ENCODE data around the gene RPS6KA2.

The RPS6KA2 gene

DNA sequence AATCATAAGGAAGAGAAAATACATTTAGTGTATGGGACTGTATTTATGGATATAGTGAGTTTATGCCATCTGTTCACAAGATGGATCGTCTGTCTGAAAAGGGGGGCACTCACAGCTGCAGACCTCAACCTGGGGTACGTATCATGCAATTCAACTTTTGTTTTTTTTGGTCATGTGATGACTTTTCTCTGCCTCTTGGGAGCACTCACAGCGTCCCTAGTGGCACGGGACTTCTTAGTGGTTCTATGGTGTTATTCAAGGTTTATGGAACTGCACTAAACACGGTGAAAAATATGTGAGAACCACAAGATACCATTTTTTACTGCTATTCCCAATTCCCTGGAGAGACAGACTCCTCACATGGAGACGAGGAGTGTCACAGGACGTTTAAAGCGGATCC, 183.9 kb downstream of the RPS6KA2 start:
- DNase-seq: peak in 1 of 3 donors; percentile 17
- no peak overlapping the region for H3K27ac ChIP-seq (ENCODE audit: insufficient read depth in 1 of 2, low read depth in 1 of 2, low read length in 2 of 2, poor library complexity in 1 of 2, severe bottlenecking in 2 of 2)
- POLR2A ChIA-PET: no interaction called here
- H3K4me1 ChIP-seq (ENCODE audit: control extremely low read depth in 1 of 4, control insufficient read depth in 4 of 4, insufficient read depth in 4 of 4, low read length in 3 of 4): peaks cover 16 to 45% (median 41%) of the 10 kb centered on the region in 4 experiments
- CTCF ChIA-PET: interaction anchor here (1.0 to 12.2 kb wide), 7 partner anchors 9 to 329 kb away, joined by 3 to 118 read pairs (median 6); no protein-coding TSS in a partner anchor
- no peaks in the 10 kb centered on the region for H3K27me3 ChIP-seq (replicated peaks in 2 of 5; ENCODE audit: control insufficient read depth in 4 of 5, insufficient read depth in 5 of 5, low read length in 4 of 5)
- peaks cover 0 to 3% (median 0%) of the 10 kb centered on the region in 4 experiments for H3K36me3 ChIP-seq (ENCODE audit: control insufficient read depth in 4 of 4, insufficient read depth in 4 of 4, low read length in 3 of 4)
- WGBS (ENCODE audit: insufficient coverage): 100% methylated on average over 7 of the region's 8 CpGs
- H3K9me3 ChIP-seq (ENCODE audit: control extremely low read depth in 1 of 5, control insufficient read depth in 4 of 5, insufficient read depth in 2 of 5, low read depth in 1 of 5, low read length in 4 of 5): no peaks in the 10 kb centered on the region
- H3K4me3 ChIP-seq (ENCODE audit: control insufficient read depth in 1 of 7, extremely low read depth in 1 of 7, insufficient read depth in 4 of 7, low read depth in 2 of 7, low read length in 6 of 7): no peak overlapping the region

DNA sequence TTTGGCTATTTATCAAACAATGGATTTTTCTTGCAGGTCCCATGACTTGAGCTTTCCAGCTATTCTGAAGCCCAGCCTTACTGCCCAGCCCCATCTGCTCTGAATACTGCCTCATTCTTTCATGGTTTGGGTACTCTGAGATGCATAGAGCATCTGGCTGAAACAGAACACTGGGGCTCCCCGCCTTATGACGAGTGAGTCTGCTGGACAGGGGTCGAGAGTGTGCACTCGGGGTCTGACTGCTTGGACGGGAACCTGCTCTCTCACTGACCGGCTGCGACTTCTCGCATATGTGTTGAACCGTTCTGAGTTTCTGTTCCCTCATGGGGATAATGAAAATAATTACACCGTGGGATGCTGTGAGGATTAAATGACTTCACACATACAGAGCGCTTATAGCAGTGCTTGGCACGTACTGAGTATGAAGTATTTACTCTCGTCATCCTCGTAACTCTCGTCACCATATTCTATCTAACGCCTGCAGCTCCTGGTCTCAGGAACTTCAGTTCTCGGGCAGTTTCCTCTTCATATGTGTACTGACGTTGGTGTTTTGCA, 184.8 kb downstream of the RPS6KA2 start:
- Histone ChIP-seq H3K27ac (ENCODE audit: insufficient read depth in 1 of 2, low read depth in 1 of 2, low read length in 2 of 2, poor library complexity in 1 of 2, severe bottlenecking in 2 of 2) (no peak overlapping the region), H3K36me3 (ENCODE audit: control insufficient read depth in 4 of 4, insufficient read depth in 4 of 4, low read length in 3 of 4) (peaks cover 0 to 3% (median 0%) of the 10 kb centered on the region in 4 experiments), H3K9me3 (ENCODE audit: control extremely low read depth in 1 of 5, control insufficient read depth in 4 of 5, insufficient read depth in 2 of 5, low read depth in 1 of 5, low read length in 4 of 5) (no peaks in the 10 kb centered on the region), H3K27me3 (replicated peaks in 2 of 5; ENCODE audit: control insufficient read depth in 4 of 5, insufficient read depth in 5 of 5, low read length in 4 of 5) (no peaks in the 10 kb centered on the region), H3K4me3 (ENCODE audit: control insufficient read depth in 1 of 7, extremely low read depth in 1 of 7, insufficient read depth in 4 of 7, low read depth in 2 of 7, low read length in 6 of 7) (no peak overlapping the region), H3K4me1 (ENCODE audit: control extremely low read depth in 1 of 4, control insufficient read depth in 4 of 4, insufficient read depth in 4 of 4, low read length in 3 of 4) (peaks cover 16 to 55% (median 51%) of the 10 kb centered on the region in 4 experiments)
- peak in 2 of 3 donors; percentile 41 for DNase-seq
- POLR2A ChIA-PET: interaction anchor here (1.0 kb wide), 1 partner anchor 22 kb away, joined by 3 read pairs; no protein-coding TSS in a partner anchor
- CTCF ChIA-PET: interaction anchor here (0.5 to 12.2 kb wide), 11 partner anchors 8 to 343 kb away, joined by 3 to 118 read pairs (median 3); no protein-coding TSS in a partner anchor
- WGBS (ENCODE audit: insufficient coverage): 70% methylated on average over 15 of the region's 18 CpGs

DNA sequence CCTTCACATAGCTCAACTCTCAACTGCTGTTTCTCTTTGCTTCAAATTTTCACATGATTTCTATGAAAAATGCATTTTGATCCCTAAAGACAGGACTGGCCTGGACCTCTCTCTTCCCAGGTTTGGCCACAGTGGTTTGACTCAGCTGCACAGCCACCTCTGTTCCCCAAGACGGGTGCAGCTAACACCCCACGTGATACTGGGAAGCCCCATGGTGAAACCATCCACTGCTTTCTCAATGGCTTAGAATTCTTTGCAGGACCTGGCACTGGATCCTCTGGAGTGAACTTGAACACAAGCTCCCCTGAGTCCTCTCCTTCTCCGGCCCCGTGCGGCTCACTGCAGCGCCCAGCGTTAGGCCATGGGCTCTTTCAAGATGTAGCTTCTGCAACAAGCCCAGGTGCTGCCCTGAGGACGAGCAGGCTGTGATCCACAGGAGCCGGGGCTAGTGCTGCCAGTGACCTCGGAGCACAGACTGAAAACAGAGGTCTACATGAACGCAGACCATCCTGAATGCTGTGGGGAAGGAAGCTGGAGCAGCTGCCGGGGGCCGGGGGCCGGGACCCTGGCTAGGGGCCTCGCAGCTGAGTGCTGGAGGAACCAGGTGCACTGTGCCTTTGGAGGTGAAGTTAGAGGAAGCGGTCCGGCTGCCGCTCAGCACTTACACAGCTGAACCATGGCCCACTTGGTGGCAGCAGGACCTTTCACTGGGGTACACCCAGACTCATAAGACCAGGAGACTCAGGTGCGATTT, 185.5 kb downstream of the RPS6KA2 start:
- ChIA-PET CTCF (interaction anchor here (0.5 to 12.2 kb wide), 11 partner anchors 11 to 343 kb away, joined by 3 to 118 read pairs (median 5); no protein-coding TSS in a partner anchor), POLR2A (interaction anchor here (1.0 kb wide), 1 partner anchor 23 kb away, joined by 3 read pairs; no protein-coding TSS in a partner anchor)
- H3K36me3 ChIP-seq (ENCODE audit: control insufficient read depth in 4 of 4, insufficient read depth in 4 of 4, low read length in 3 of 4): peaks cover 0 to 1% (median 0%) of the 10 kb centered on the region in 4 experiments
- peak in 2 of 3 donors; percentile 85 to 89 for DNase-seq
- H3K27ac ChIP-seq (ENCODE audit: insufficient read depth in 1 of 2, low read depth in 1 of 2, low read length in 2 of 2, poor library complexity in 1 of 2, severe bottlenecking in 2 of 2): no peak overlapping the region
- H3K4me1 ChIP-seq (ENCODE audit: control extremely low read depth in 1 of 4, control insufficient read depth in 4 of 4, insufficient read depth in 4 of 4, low read length in 3 of 4): peaks cover 16 to 61% (median 57%) of the 10 kb centered on the region in 4 experiments
- 13% methylated on average over 17 of the region's 19 CpGs for WGBS (ENCODE audit: insufficient coverage)
- no peaks in the 10 kb centered on the region for H3K9me3 ChIP-seq (ENCODE audit: control extremely low read depth in 1 of 5, control insufficient read depth in 4 of 5, insufficient read depth in 2 of 5, low read depth in 1 of 5, low read length in 4 of 5)
- H3K4me3 ChIP-seq (ENCODE audit: control insufficient read depth in 1 of 7, extremely low read depth in 1 of 7, insufficient read depth in 4 of 7, low read depth in 2 of 7, low read length in 6 of 7): peak overlapping the region in 2 of 7 experiments; percentile 24 to 31
- H3K27me3 ChIP-seq (replicated peaks in 2 of 5; ENCODE audit: control insufficient read depth in 4 of 5, insufficient read depth in 5 of 5, low read length in 4 of 5): no peaks in the 10 kb centered on the region

DNA sequence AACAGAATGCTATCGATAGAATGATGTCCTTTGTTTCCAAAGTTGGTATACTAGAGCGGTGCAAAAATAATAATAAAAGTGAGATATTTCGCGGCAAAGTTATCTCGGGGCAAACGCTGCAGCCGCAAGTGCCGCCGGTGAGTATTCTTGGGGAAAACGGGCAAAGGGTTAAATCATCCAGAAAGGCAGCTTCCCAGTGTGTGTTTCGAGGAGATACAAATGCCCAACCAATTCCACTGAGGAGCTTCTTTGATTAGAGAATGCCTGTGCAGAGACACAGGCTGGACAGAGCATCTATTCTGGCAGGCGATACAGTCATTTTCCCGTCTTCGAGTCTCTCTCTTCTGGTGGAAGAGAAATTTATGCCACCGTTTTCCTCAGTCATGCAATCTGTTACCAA, 186.3 kb downstream of the RPS6KA2 start:
- 93% methylated on average over 13 of the region's 15 CpGs for WGBS (ENCODE audit: insufficient coverage)
- Histone ChIP-seq H3K36me3 (ENCODE audit: control insufficient read depth in 4 of 4, insufficient read depth in 4 of 4, low read length in 3 of 4) (no peaks in the 10 kb centered on the region), H3K4me1 (ENCODE audit: control extremely low read depth in 1 of 4, control insufficient read depth in 4 of 4, insufficient read depth in 4 of 4, low read length in 3 of 4) (peaks cover 19 to 69% (median 65%) of the 10 kb centered on the region in 4 experiments), H3K27ac (ENCODE audit: insufficient read depth in 1 of 2, low read depth in 1 of 2, low read length in 2 of 2, poor library complexity in 1 of 2, severe bottlenecking in 2 of 2) (no peak overlapping the region), H3K27me3 (replicated peaks in 2 of 5; ENCODE audit: control insufficient read depth in 4 of 5, insufficient read depth in 5 of 5, low read length in 4 of 5) (no peaks in the 10 kb centered on the region), H3K4me3 (ENCODE audit: control insufficient read depth in 1 of 7, extremely low read depth in 1 of 7, insufficient read depth in 4 of 7, low read depth in 2 of 7, low read length in 6 of 7) (peak overlapping the region in 1 of 7 experiments; percentile 31), H3K9me3 (ENCODE audit: control extremely low read depth in 1 of 5, control insufficient read depth in 4 of 5, insufficient read depth in 2 of 5, low read depth in 1 of 5, low read length in 4 of 5) (no peaks in the 10 kb centered on the region)
- no peak for DNase-seq
- ChIA-PET CTCF (interaction anchor here (0.9 to 12.2 kb wide), 4 partner anchors 10 to 335 kb away, joined by 5 to 118 read pairs (median 9); no protein-coding TSS in a partner anchor), POLR2A (no interaction called here)

DNA sequence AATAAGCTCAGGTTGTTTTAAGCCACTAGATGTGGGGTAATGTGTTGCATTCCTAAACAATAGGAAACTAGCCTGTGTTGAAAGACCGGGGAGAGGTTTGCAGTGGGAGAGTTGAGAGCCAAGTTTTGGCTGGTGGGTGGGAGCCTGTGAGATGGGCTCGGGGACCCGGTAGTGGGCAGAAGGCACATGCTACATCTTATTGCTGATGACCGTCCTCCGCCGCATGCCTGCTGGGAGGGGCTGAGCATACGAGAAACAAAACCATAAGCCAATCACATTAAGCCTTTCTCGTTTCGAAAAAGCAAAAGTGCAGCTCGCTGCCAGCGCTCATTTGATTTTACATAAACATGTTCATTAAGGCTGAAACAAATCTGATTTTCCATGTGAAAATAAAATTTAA, 186.9 kb downstream of the RPS6KA2 start:
- CTCF ChIA-PET: interaction anchor here (1.3 to 12.2 kb wide), 3 partner anchors 20 to 149 kb away, joined by 3 to 118 read pairs (median 4); no protein-coding TSS in a partner anchor
- WGBS (ENCODE audit: insufficient coverage): 28% methylated on average over 6 of the region's 11 CpGs

DNA sequence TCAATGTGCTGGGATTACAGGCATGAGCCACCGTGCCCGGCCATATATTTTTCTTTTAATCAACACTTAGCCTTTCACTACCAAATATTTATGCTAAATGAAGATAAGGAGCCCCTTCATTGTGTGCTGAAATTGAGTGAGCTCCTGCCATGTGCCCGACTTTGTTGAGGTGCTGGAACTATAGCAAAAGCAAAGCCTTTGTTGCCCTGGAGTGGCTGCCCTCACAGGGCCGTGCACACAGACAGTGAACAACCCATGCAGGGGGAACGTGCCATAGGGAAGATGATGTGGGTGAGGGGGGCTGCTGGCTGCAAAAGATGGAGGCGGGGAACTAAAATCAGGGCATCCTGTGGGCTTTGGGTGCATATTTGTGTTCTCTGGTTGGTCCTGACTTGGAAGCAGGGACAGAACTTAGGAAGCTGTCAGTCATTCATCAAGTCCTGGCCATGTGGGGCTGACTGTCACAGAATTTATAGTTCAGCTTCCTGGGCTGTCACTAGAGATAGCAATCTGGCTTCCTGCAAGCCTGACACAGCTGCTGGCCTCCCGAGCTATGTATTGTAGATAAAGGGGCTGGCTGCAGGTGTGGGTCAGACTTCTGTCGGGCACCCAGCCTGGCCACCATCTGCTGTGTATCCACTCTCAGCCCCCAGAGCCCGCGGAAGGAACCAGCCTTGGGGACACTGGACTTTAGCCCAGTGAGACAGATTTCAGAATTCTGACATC, 187.5 kb downstream of the RPS6KA2 start:
- 0% methylated on average over 7 of the region's 10 CpGs for WGBS (ENCODE audit: insufficient coverage)
- ChIA-PET POLR2A (no interaction called here), CTCF (interaction anchor here (1.1 to 12.2 kb wide), 10 partner anchors 9 to 336 kb away, joined by 3 to 118 read pairs (median 4); partner anchors contain the start of gene RPS6KA2)
- DNase-seq: peak; percentile 59 to 91 (median 84)
- peaks cover 22 to 81% (median 77%) of the 10 kb centered on the region in 4 experiments for H3K4me1 ChIP-seq (ENCODE audit: control extremely low read depth in 1 of 4, control insufficient read depth in 4 of 4, insufficient read depth in 4 of 4, low read length in 3 of 4)
- peak overlapping the region in 4 of 7 experiments; percentile 5 to 56 (median 38) for H3K4me3 ChIP-seq (ENCODE audit: control insufficient read depth in 1 of 7, extremely low read depth in 1 of 7, insufficient read depth in 4 of 7, low read depth in 2 of 7, low read length in 6 of 7)
- peak overlapping the region in 1 of 2 experiments; percentile 7 for H3K27ac ChIP-seq (ENCODE audit: insufficient read depth in 1 of 2, low read depth in 1 of 2, low read length in 2 of 2, poor library complexity in 1 of 2, severe bottlenecking in 2 of 2)
- no peaks in the 10 kb centered on the region for H3K9me3 ChIP-seq (ENCODE audit: control extremely low read depth in 1 of 5, control insufficient read depth in 4 of 5, insufficient read depth in 2 of 5, low read depth in 1 of 5, low read length in 4 of 5)
- no peaks in the 10 kb centered on the region for H3K27me3 ChIP-seq (replicated peaks in 2 of 5; ENCODE audit: control insufficient read depth in 4 of 5, insufficient read depth in 5 of 5, low read length in 4 of 5)
- H3K36me3 ChIP-seq (ENCODE audit: control insufficient read depth in 4 of 4, insufficient read depth in 4 of 4, low read length in 3 of 4): no peaks in the 10 kb centered on the region

More for the DNA sequence above, 186.9 kb downstream of the RPS6KA2 start:
- Histone ChIP-seq H3K9me3 (ENCODE audit: control extremely low read depth in 1 of 5, control insufficient read depth in 4 of 5, insufficient read depth in 2 of 5, low read depth in 1 of 5, low read length in 4 of 5) (no peaks in the 10 kb centered on the region), H3K27ac (ENCODE audit: insufficient read depth in 1 of 2, low read depth in 1 of 2, low read length in 2 of 2, poor library complexity in 1 of 2, severe bottlenecking in 2 of 2) (no peak overlapping the region), H3K4me1 (ENCODE audit: control extremely low read depth in 1 of 4, control insufficient read depth in 4 of 4, insufficient read depth in 4 of 4, low read length in 3 of 4) (peaks cover 20 to 75% (median 71%) of the 10 kb centered on the region in 4 experiments), H3K4me3 (ENCODE audit: control insufficient read depth in 1 of 7, extremely low read depth in 1 of 7, insufficient read depth in 4 of 7, low read depth in 2 of 7, low read length in 6 of 7) (peak overlapping the region in 4 of 7 experiments; percentile 5 to 56 (median 38)), H3K36me3 (ENCODE audit: control insufficient read depth in 4 of 4, insufficient read depth in 4 of 4, low read length in 3 of 4) (no peaks in the 10 kb centered on the region), H3K27me3 (replicated peaks in 2 of 5; ENCODE audit: control insufficient read depth in 4 of 5, insufficient read depth in 5 of 5, low read length in 4 of 5) (no peaks in the 10 kb centered on the region)
- DNase-seq: peak in 2 of 3 donors; percentile 53 to 69
- POLR2A ChIA-PET: no interaction called here
